Activated CD8-positive, alpha-beta T cell treated with anti-CD3 and anti-CD28 coated beads, Interleukin-2, amount 10 ng/mL, durations not matched to agents 7 days and 5 days (primary cell): ENCODE data around the gene RABEP1. TPM values are rescaled to one million over a fixed set of nuclear protein-coding genes. Genes with fewer than 3 reads are reported as not detected.
"Not testable (repeated sequence)": the region's sequence is repeated elsewhere in the genome, so short reads cannot be mapped to it uniquely, and the experiment has no call there.

Experiments used
- ATAC-seq: fragments of 150-1000 bp; cut with Tn5 transposase; one replicate; pipeline ENCODE4 v1.10.0; 2021; ENCODE audit warnings: moderate library complexity
- CTCF ChIA-PET: fragments of 350-600 bp; sonication (Branson Sonifier 250); formaldehyde crosslinking; loops from one replicate; lab custom pipeline; 2021; ENCODE audit warnings: antibody characterized with exemption; lab: Charles Lee
- POLR2A ChIA-PET: fragments of 350-600 bp; sonication (Branson Sonifier 250); formaldehyde crosslinking; loops from one replicate; lab custom pipeline; 2021; ENCODE audit warnings: antibody characterized with exemption; lab: Charles Lee
- DNase-seq: peaks from one replicate; pipeline ENCODE4 v3.0.0-alpha.2; 2020
- H3K27ac Mint-ChIP-seq: one replicate; pipeline ENCODE4 v1.8.0; 2021; ENCODE audit warnings: mild to moderate bottlenecking, mixed read lengths
- H3K27me3 Mint-ChIP-seq: one replicate; pipeline ENCODE4 v1.8.0; 2021; ENCODE audit warnings: low read depth, mixed read lengths
- H3K36me3 Mint-ChIP-seq: one replicate; pipeline ENCODE4 v1.8.0; 2021; ENCODE audit warnings: low read depth, mixed read lengths
- H3K4me1 Mint-ChIP-seq: one replicate; pipeline ENCODE4 v1.8.0; 2021; ENCODE audit warnings: low read depth, mixed read lengths
- H3K4me3 Mint-ChIP-seq: one replicate; pipeline ENCODE4 v1.8.0; 2021; ENCODE audit warnings: mild to moderate bottlenecking, mixed read lengths
- H3K9me3 Mint-ChIP-seq: one replicate; pipeline ENCODE4 v1.8.0; 2022; ENCODE audit warnings: mixed read lengths; ENCODE audit not compliant: insufficient read depth
- total RNA-seq, 2 experiments: library from RNA; stranded (reverse); gene quantifications; one replicate each; pipeline ENCODE4 v1.2.3, GENCODE V29; 2021

The RABEP1 gene
- total RNA-seq, 2 experiments from 2014 or later, result 37.5 to 37.8 TPM

DNA sequence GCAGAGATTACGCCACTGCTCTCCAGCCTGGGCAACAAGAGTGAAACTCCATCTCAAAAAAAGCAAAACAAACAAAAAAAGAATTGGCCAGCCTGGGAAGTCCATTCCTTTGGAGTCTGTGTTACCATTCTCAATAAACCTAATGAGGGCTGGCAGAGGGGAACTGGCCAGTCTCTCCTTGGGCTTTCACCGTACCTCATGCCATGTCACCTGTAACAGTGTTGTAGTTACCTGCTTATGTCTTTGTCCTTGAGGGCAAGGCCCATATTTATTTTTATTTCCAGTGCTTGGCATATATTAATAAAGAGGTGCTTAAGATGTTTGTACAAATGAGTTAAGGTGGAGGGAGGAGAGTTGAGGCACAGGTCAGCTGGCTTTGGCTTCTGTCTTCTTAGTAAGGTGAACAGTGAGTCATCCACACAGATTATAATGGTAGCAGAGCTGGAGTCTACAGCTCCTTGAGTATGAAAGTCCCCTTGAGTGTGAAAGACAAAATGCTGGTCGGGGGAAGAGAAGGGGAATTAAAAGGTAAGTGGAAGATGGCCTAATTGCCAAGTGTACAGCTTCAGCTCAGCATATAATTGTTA, 148.4 kb downstream of the RABEP1 start:
- ChIA-PET CTCF (interaction anchor here (1.7 kb wide), 1 partner anchor 9 kb away, joined by 10 read pairs; the partner anchor contains the start of gene C1QBP), POLR2A (no interaction called here)
- H3K27me3 Mint-ChIP-seq, result no peaks in the 10 kb centered on the region
- peaks cover 10% of the 10 kb centered on the region for H3K4me1 Mint-ChIP-seq
- ATAC-seq, result no peak
- H3K36me3 Mint-ChIP-seq, result peaks cover 73% of the 10 kb centered on the region
- no peak for DNase-seq
- no peak overlapping the region for H3K4me3 Mint-ChIP-seq
- H3K9me3 Mint-ChIP-seq, result no peaks in the 10 kb centered on the region
- peak overlapping the region; percentile 35 for H3K27ac Mint-ChIP-seq

DNA sequence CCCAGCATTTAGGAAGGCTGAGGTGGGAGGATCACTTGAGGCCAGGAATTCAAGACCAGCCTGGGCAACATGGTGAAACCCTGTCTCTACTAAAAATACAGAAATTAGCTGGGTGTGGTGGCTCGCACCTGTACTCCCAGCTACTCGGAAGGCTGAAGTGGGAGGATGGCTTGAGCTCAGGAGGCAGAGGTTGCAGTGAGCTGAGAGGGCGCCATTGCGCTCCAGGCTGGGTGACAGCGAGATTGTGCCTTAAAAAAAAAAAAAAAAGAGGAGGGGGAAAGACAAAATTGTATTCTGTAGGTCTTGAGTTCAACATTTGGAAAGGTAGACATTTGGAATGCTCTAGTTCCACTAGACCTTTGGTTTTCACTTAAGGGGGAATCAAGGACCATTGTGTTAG, 149.2 kb downstream of the RABEP1 start:
- Mint-ChIP-seq H3K4me1 (peaks cover 14% of the 10 kb centered on the region), H3K27ac (peak overlapping the region; percentile 41), H3K36me3 (peaks cover 70% of the 10 kb centered on the region)
- ATAC-seq, CTCF ChIA-PET, H3K27me3 Mint-ChIP-seq, H3K4me3 Mint-ChIP-seq, H3K9me3 Mint-ChIP-seq, DNase-seq, POLR2A ChIA-PET: not testable (repeated sequence)

DNA sequence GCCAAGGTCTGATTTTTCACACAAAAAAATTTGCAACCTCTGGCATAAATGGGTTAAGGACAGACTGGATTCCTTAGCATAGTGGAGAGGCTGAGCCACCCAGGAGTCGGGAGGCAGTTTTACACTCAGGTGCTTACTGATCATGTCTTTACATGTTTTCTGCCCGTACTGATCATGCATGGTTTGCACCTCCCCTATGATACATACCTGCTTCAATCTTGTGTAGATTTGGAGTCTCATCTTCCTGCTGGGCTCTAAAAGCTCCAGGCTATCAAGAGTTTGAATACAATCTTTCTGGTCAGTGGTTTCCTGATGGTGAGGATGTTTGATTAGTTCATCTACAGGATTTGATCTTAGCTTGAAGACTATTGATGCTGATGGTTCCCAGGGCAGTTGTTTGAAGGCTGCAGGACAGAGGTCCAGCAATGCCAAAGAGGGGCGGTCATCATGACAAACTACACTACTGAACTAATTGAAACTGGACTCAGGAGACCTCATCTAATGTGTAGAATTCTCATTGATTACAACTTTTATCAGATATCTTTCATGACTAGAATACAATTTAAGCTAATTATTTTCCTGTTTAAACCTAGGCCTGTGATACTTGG, 150.0 kb downstream of the RABEP1 start:
- ATAC-seq, result no peak
- no peak for DNase-seq
- Mint-ChIP-seq H3K9me3 (no peaks in the 10 kb centered on the region), H3K36me3 (peaks cover 75% of the 10 kb centered on the region), H3K27ac (peak overlapping the region; percentile 40), H3K4me1 (peaks cover 23% of the 10 kb centered on the region), H3K4me3 (no peak overlapping the region), H3K27me3 (no peaks in the 10 kb centered on the region)
- CTCF ChIA-PET, result no interaction called here
- POLR2A ChIA-PET, result interaction anchor here (1.1 kb wide), 1 partner anchor 13 kb away, joined by 5 read pairs; the partner anchor contains the start of genes NUP88 and RPAIN

DNA sequence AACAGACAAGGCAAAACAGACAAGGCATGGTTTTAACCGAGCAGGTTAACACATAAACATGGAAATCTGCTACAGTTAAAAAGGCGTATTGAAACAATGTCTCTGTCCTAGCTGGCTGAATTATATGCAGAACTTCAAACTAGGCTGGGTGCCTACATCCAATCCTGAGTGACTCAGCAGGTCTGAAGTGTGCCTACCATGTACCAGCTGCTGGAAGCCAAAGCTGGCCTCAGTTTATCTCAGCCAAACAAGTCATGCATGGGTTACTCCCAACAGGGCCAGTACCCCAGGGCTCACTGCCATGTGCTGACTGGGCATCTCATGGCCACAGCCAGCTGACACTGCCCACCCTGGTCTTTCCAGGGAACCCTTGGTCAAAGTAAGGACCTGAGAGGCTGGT, 152.9 kb downstream of the RABEP1 start:
- H3K4me1 Mint-ChIP-seq, result peaks cover 43% of the 10 kb centered on the region
- no peak overlapping the region for H3K4me3 Mint-ChIP-seq
- ChIA-PET POLR2A (interaction anchor here (1.2 kb wide), 1 partner anchor 15 kb away, joined by 3 read pairs; the partner anchor contains the start of genes NUP88 and RPAIN), CTCF (no interaction called here)
- H3K36me3 Mint-ChIP-seq, result peaks cover 69% of the 10 kb centered on the region
- H3K9me3 Mint-ChIP-seq, result no peaks in the 10 kb centered on the region
- H3K27me3 Mint-ChIP-seq, result no peaks in the 10 kb centered on the region
- H3K27ac Mint-ChIP-seq, result no peak overlapping the region
- DNase-seq (no peak), ATAC-seq (no peak)

Other genes starting within 250 kb of the RABEP1 start
- gene SLC52A1, start 246.9 kb upstream of the RABEP1 start, total RNA-seq, result under 1 TPM; 0.40 to 0.94 TPM
- gene ZFP3, start 203.8 kb upstream of the RABEP1 start, total RNA-seq, result 1 to 10 TPM; 3.3 to 3.5 TPM
- gene ZNF232, start 170.4 kb upstream of the RABEP1 start, total RNA-seq, result 10 to 100 TPM in 1 of 2 experiments, 1 to 10 TPM in 1; 9.8 to 10.2 TPM
- gene USP6, start 166.3 kb upstream of the RABEP1 start, total RNA-seq, result under 1 TPM; 0.08 to 0.10 TPM
- gene ZNF594, start 90.4 kb upstream of the RABEP1 start, total RNA-seq, result 10 to 100 TPM; 11.8 to 12.7 TPM
- gene SCIMP, start 47.4 kb upstream of the RABEP1 start, total RNA-seq, result not detected
- 100 to 1,000 TPM in 1 of 2 experiments, 10 to 100 TPM in 1; 97.2 to 105 TPM for gene NUP88, start 137.4 kb downstream of the RABEP1 start, total RNA-seq
- 10 to 100 TPM; 47.2 TPM for gene RPAIN, start 137.9 kb downstream of the RABEP1 start, total RNA-seq
- gene C1QBP, start 156.9 kb downstream of the RABEP1 start, total RNA-seq, result 100 to 1,000 TPM; 178 to 181 TPM
- gene DHX33, start 186.7 kb downstream of the RABEP1 start, total RNA-seq, result 10 to 100 TPM; 16.9 to 18.3 TPM
- gene DERL2, start 203.9 kb downstream of the RABEP1 start, total RNA-seq, result 10 to 100 TPM; 66.0 to 71.1 TPM
- gene MIS12, start 204.3 kb downstream of the RABEP1 start, total RNA-seq, result 10 to 100 TPM; 36.1 to 40.0 TPM